NB4 (cell line): ENCODE results near the gene ZNF736.

Experiments used
- CTCF ChIP-seq: IDR thresholded peaks from one replicate; pipeline ENCODE4 v1.5.1; 2012; ENCODE audit warnings: low read depth, low read length
- MAX ChIP-seq: IDR thresholded peaks from 2 replicates; pipeline ENCODE4 v1.6.1; 2011; ENCODE audit warnings: low read depth, low read length
- MYC ChIP-seq: IDR thresholded peaks from 2 replicates; pipeline ENCODE4 v1.6.1; 2011; ENCODE audit warnings: low read depth, low read length
- POLR2A ChIP-seq: IDR thresholded peaks from 2 replicates; pipeline ENCODE4 v1.6.1; 2011; ENCODE audit warnings: mild to moderate bottlenecking; ENCODE audit not compliant: insufficient read length; ENCODE audit errors: extremely low read depth

GRCh38 chr7:64373017-64373416 is 59.3 kb downstream of the ZNF736 start:
- TF ChIP-seq CTCF, result no peak
- no peak for TF ChIP-seq MAX
- no peak for TF ChIP-seq POLR2A
- no peak for TF ChIP-seq MYC
